Activated CD4-positive, alpha-beta memory T cell treated with anti-CD3 and anti-CD28 coated beads, Interleukin-2, amount 10 ng/mL, durations not matched to agents 7 days and 5 days (primary cell): ENCODE measurements around the gene SLC39A9. TPM values are rescaled to one million over a fixed set of nuclear protein-coding genes. Genes with fewer than 3 reads are reported as not detected.

ENCODE experiments used
- CTCF ChIA-PET: fragments of 350-600 bp; sonication (Branson Sonifier 250); formaldehyde crosslinking; loops from one replicate; lab custom pipeline; 2021; ENCODE audit warnings: antibody characterized with exemption, inconsistent platforms; lab: Charles Lee
- POLR2A ChIA-PET: fragments of 350-600 bp; sonication (Branson Sonifier 250); formaldehyde crosslinking; loops from one replicate; lab custom pipeline; 2021; ENCODE audit warnings: antibody characterized with exemption; lab: Charles Lee
- DNase-seq: peaks from one replicate; pipeline ENCODE4 v3.0.0-alpha.2; 2020
- H3K27ac Mint-ChIP-seq: one replicate; pipeline ENCODE4 v1.8.0; 2021; ENCODE audit warnings: mild to moderate bottlenecking, mixed read lengths
- H3K27me3 Mint-ChIP-seq: one replicate; pipeline ENCODE4 v1.8.0; 2021; ENCODE audit warnings: mixed read lengths
- H3K36me3 Mint-ChIP-seq: one replicate; pipeline ENCODE4 v1.8.0; 2021; ENCODE audit warnings: low read depth, mixed read lengths
- H3K4me1 Mint-ChIP-seq: one replicate; pipeline ENCODE4 v1.8.0; 2021; ENCODE audit warnings: mixed read lengths
- H3K4me3 Mint-ChIP-seq: one replicate; pipeline ENCODE4 v1.8.0; 2021; ENCODE audit warnings: mild to moderate bottlenecking, mixed read lengths
- H3K9me3 Mint-ChIP-seq: one replicate; pipeline ENCODE4 v1.8.0; 2021; ENCODE audit warnings: mixed read lengths
- total RNA-seq, 2 experiments: library from RNA; stranded (reverse); gene quantifications; one replicate each; pipeline ENCODE4 v1.2.3, GENCODE V29; 2021

The SLC39A9 gene
- total RNA-seq, 2 experiments from 2014 or later = 46.1 to 47.2 TPM

DNA sequence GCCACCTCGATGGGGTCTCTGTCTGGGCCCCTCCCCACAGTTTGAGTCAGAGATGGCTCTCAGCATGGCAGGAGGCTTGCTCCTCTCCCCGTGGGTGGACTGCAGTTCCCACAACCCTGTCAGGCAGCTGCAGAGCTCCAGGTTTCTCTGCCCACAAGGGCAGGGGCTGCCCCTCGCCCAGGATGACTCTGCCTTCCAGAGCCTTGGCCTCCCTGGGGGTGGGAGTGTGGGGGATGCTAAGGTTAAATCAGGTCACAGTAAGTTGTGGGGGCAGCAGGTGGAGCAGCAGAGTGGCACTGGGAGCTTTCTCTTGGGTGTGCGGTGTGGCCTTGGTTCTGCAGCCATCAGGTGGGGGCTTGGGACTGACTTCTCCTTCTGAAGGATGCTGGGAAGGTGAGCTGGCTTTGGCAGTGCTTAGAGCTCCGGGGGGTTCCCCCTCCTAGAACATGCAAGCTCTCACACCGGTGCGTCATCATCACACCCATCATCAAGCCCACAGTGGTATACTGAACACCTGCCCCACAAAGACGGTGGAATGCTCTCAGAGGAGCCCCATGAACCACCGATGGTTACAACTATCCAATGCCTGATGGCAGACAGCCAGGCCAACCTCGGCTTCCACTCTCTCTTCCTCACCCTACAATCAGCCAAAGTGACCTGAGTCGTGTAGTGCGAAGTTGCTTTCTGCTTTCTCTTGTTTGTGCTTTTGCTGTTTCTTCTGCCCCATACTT, 40.1 kb upstream of the SLC39A9 start:
- Mint-ChIP-seq H3K27me3 (no peaks in the 10 kb centered on the region), H3K36me3 (no peaks in the 10 kb centered on the region), H3K9me3 (no peaks in the 10 kb centered on the region), H3K4me3 (no peak overlapping the region), H3K4me1 (peaks cover 24% of the 10 kb centered on the region), H3K27ac (no peak overlapping the region)
- DNase-seq = no peak
- CTCF ChIA-PET = no interaction called here
- POLR2A ChIA-PET = interaction anchor here (0.6 to 1.7 kb wide), 5 partner anchors 8 to 410 kb away, joined by 3 to 4 read pairs (median 3); no protein-coding TSS in a partner anchor

DNA sequence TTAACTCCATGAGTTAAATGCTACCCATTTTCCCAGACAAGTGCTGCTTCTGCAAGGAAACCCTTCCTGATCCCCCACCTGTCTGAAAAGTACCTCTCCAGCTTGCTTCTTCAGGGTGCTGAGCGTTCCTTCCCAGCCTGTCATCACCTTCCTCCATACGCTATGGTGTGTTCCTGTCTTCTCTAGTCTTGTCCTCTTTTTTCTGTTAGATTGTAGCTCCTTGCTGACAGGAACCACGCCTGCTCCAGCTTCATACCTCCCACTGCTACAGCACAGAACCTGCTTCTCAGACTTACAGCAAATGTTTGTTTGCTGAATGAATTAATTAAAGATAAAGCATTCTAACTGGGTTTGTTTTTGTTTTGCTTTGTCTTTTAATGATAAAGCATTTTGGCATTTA, 39.5 kb upstream of the SLC39A9 start:
- H3K27ac Mint-ChIP-seq = no peak overlapping the region
- H3K9me3 Mint-ChIP-seq = no peaks in the 10 kb centered on the region
- H3K4me3 Mint-ChIP-seq = no peak overlapping the region
- no peaks in the 10 kb centered on the region for H3K36me3 Mint-ChIP-seq
- peaks cover 21% of the 10 kb centered on the region for H3K4me1 Mint-ChIP-seq
- DNase-seq = no peak
- ChIA-PET POLR2A (interaction anchor here (1.1 kb wide), 1 partner anchor 38 kb away, joined by 3 read pairs; no protein-coding TSS in a partner anchor), CTCF (no interaction called here)
- H3K27me3 Mint-ChIP-seq = no peaks in the 10 kb centered on the region

GRCh38 chr14:69360438-69361108, 37.9 kb upstream of the SLC39A9 start:
- H3K4me1 Mint-ChIP-seq = peaks cover 6% of the 10 kb centered on the region
- no peak for DNase-seq
- no peak overlapping the region for H3K27ac Mint-ChIP-seq
- CTCF ChIA-PET = interaction anchor here (1.8 kb wide), 1 partner anchor 99 kb away, joined by 4 read pairs; no protein-coding TSS in a partner anchor
- no peaks in the 10 kb centered on the region for H3K9me3 Mint-ChIP-seq
- no peaks in the 10 kb centered on the region for H3K36me3 Mint-ChIP-seq
- POLR2A ChIA-PET = interaction anchor here (2.9 kb wide), 1 partner anchor 37 kb away, joined by 12 read pairs; the partner anchor contains the start of genes ERH and SLC39A9
- no peak overlapping the region for H3K4me3 Mint-ChIP-seq
- no peaks in the 10 kb centered on the region for H3K27me3 Mint-ChIP-seq

DNA sequence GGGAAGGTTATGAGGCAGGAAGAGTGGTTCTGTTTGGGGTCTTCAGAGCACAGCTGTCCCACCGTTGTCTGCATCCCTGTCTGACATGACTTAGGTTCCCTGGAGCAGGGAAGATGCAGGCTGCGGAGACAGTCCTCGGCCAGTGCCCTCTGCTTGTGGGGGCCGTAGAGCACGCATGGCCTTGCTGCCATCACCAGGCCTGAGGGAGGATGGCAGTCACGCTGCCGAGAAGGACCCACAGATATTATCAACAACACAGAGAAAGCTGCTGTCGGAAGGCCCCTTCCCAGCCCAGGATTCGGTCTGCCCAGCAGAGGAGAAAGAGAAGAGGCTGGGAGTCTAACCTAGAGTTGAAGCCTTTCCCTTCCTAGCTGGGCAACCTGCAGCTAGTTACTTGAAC, 35.4 kb upstream of the SLC39A9 start:
- Mint-ChIP-seq H3K9me3 (no peaks in the 10 kb centered on the region), H3K4me3 (no peak overlapping the region), H3K36me3 (no peaks in the 10 kb centered on the region), H3K27me3 (no peaks in the 10 kb centered on the region), H3K27ac (no peak overlapping the region), H3K4me1 (peaks cover 6% of the 10 kb centered on the region)
- POLR2A ChIA-PET = interaction anchor here (2.9 kb wide), 1 partner anchor 35 kb away, joined by 12 read pairs; the partner anchor contains the start of genes ERH and SLC39A9
- no peak for DNase-seq
- CTCF ChIA-PET = interaction anchor here (0.6 kb wide), 1 partner anchor 48 kb away, joined by 4 read pairs; no protein-coding TSS in a partner anchor

GRCh38 chr14:69363964-69364363, 34.5 kb upstream of the SLC39A9 start:
- ChIA-PET POLR2A (no interaction called here), CTCF (no interaction called here)
- no peak overlapping the region for H3K4me3 Mint-ChIP-seq
- peaks cover 1% of the 10 kb centered on the region for H3K4me1 Mint-ChIP-seq
- no peaks in the 10 kb centered on the region for H3K36me3 Mint-ChIP-seq
- no peak overlapping the region for H3K27ac Mint-ChIP-seq
- DNase-seq = no peak
- no peaks in the 10 kb centered on the region for H3K27me3 Mint-ChIP-seq
- no peaks in the 10 kb centered on the region for H3K9me3 Mint-ChIP-seq

- Mint-ChIP-seq H3K27me3 (no peaks in the 10 kb centered on the region), H3K36me3 (no peaks in the 10 kb centered on the region), H3K27ac (no peak overlapping the region), H3K9me3 (no peaks in the 10 kb centered on the region), H3K4me1 (no peaks in the 10 kb centered on the region), H3K4me3 (no peak overlapping the region)
- CTCF ChIA-PET = no interaction called here
- no peak for DNase-seq
- POLR2A ChIA-PET = no interaction called here
These were observed 34.1 kb upstream of the SLC39A9 start for GRCh38 chr14:69364378-69364777.

DNA sequence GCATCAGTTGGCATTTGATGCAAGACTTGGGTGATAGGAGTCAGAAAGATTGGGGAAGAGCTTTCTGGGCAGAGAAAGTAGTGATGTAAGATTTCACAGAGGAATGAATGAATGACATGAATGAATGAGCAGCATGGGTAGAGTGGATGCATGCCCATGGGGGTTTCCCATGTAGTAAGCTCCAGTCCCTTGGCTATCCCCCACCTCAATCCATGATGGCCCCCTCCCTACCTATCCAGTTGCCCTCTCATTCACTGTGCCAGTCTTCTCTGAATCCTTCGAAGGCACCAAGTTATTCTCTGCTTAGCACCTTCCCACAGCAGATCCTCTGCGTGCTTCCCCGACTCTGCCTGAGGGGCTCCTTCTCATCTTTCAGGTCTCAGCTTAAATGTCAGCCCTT, 32.4 kb upstream of the SLC39A9 start:
- Mint-ChIP-seq H3K9me3 (no peaks in the 10 kb centered on the region), H3K27me3 (no peaks in the 10 kb centered on the region), H3K4me1 (no peaks in the 10 kb centered on the region), H3K4me3 (no peak overlapping the region), H3K27ac (no peak overlapping the region), H3K36me3 (no peaks in the 10 kb centered on the region)
- ChIA-PET POLR2A (interaction anchor here (1.4 kb wide), 1 partner anchor 8 kb away, joined by 3 read pairs; no protein-coding TSS in a partner anchor), CTCF (no interaction called here)
- DNase-seq = no peak

- no peaks in the 10 kb centered on the region for H3K27me3 Mint-ChIP-seq
- no peak overlapping the region for H3K4me3 Mint-ChIP-seq
- H3K36me3 Mint-ChIP-seq = no peaks in the 10 kb centered on the region
- no peak for DNase-seq
- no peaks in the 10 kb centered on the region for H3K9me3 Mint-ChIP-seq
- CTCF ChIA-PET = interaction anchor here (1.2 kb wide), 1 partner anchor 12 kb away, joined by 3 read pairs; no protein-coding TSS in a partner anchor
- POLR2A ChIA-PET = interaction anchor here (1.4 to 1.6 kb wide), 2 partner anchors 9 to 12 kb away, joined by 3 read pairs; no protein-coding TSS in a partner anchor
- H3K27ac Mint-ChIP-seq = no peak overlapping the region
- no peaks in the 10 kb centered on the region for H3K4me1 Mint-ChIP-seq
These were observed 31.7 kb upstream of the SLC39A9 start for GRCh38 chr14:69366761-69367160.

DNA sequence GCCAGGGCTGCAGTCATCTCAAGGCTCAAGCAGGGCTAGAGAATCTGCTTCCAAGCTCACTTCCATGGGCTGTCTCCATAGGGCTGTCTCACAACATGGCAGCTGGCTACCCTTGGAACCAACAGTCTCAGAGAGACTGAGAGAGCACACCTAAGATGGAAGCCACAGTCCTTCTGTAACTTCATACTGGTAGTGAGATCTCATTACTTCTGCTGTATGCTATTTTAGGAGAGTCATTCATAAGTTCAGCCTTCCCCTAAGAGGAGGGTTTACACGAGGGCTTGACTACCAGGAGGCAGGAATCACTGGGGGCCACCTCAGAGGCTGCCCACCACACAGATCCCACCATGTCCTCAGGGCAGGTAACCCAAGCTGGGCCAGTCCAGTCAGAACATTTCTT, 30.1 kb upstream of the SLC39A9 start:
- no peak for DNase-seq
- Mint-ChIP-seq H3K4me3 (no peak overlapping the region), H3K27ac (no peak overlapping the region), H3K4me1 (no peaks in the 10 kb centered on the region), H3K9me3 (no peaks in the 10 kb centered on the region), H3K27me3 (no peaks in the 10 kb centered on the region), H3K36me3 (peaks cover 3% of the 10 kb centered on the region)
- ChIA-PET CTCF (no interaction called here), POLR2A (no interaction called here)

DNA sequence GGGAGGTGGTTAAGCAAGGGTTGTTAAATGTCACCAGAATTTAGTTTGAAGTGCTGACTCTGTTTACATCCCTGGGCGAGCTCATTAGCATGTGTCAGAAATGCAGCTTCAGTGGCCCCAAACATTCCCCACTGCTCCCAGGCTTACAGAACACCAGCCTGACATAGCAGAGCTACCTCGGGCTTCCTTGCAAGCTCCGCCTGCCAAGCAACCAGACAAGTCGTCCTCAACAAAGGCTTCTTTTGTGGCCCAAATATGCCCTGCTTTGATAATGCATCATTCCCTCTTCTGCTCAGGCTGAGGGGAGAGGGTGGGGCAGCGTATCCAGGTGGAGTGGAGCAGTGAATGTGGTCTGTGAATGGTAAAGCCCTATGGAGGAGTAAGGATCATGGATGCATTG, 28.4 kb upstream of the SLC39A9 start:
- DNase-seq = no peak
- POLR2A ChIA-PET = interaction anchor here (1.4 kb wide), 1 partner anchor 28 kb away, joined by 4 read pairs; the partner anchor contains the start of gene ERH
- H3K27ac Mint-ChIP-seq = no peak overlapping the region
- H3K4me3 Mint-ChIP-seq = no peak overlapping the region
- H3K27me3 Mint-ChIP-seq = no peaks in the 10 kb centered on the region
- H3K4me1 Mint-ChIP-seq = peaks cover 3% of the 10 kb centered on the region
- H3K36me3 Mint-ChIP-seq = peaks cover 8% of the 10 kb centered on the region
- H3K9me3 Mint-ChIP-seq = no peaks in the 10 kb centered on the region
- CTCF ChIA-PET = interaction anchor here (1.3 kb wide), 1 partner anchor 16 kb away, joined by 3 read pairs; no protein-coding TSS in a partner anchor

DNA sequence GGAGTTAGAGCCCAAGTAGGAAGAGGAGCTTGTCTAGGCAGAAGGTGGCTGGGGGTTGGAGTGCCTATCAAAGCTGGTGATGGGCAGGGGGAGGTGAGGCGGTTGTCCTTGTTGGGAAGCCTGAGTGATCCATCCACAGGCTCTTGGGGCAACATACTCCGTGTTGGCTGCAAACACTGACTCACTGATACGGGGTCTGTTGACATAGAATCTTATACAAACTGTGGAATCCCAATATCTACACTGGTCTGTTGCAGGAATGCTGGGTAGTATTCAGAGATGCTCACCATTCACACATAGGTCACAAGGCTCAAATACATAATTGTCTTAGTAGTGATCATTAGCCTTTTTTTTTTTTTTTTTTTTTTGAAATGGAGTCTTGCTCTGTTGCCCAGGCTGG, 26.3 kb upstream of the SLC39A9 start:
- Mint-ChIP-seq H3K36me3 (peaks cover 27% of the 10 kb centered on the region), H3K27ac (no peak overlapping the region), H3K4me1 (peaks cover 3% of the 10 kb centered on the region), H3K9me3 (no peaks in the 10 kb centered on the region), H3K4me3 (no peak overlapping the region), H3K27me3 (no peaks in the 10 kb centered on the region)
- no peak for DNase-seq
- CTCF ChIA-PET = no interaction called here
- POLR2A ChIA-PET = no interaction called here

DNA sequence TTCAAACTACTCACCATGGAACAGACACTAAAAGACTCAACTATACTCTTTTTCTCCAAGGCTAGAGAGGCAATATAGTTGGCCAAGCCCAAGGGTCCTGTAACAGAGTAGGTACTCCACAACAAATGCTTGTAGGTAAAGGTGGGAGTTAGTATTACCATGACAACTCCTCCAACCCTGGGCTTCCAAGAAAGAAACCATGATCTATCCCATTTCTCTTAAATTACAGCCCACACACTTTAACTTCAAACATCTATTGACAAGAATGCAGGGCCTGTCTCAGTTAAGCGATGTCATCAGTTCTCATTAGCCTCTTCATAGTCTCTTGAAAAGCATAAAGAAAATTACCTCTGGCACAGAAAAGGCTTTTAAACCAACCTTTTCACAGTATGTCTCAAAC, 25.4 kb upstream of the SLC39A9 start:
- H3K9me3 Mint-ChIP-seq = no peaks in the 10 kb centered on the region
- peaks cover 30% of the 10 kb centered on the region for H3K36me3 Mint-ChIP-seq
- no peak overlapping the region for H3K27ac Mint-ChIP-seq
- ChIA-PET POLR2A (no interaction called here), CTCF (no interaction called here)
- no peak for DNase-seq
- H3K4me1 Mint-ChIP-seq = peaks cover 3% of the 10 kb centered on the region
- H3K27me3 Mint-ChIP-seq = no peaks in the 10 kb centered on the region
- H3K4me3 Mint-ChIP-seq = no peak overlapping the region

DNA sequence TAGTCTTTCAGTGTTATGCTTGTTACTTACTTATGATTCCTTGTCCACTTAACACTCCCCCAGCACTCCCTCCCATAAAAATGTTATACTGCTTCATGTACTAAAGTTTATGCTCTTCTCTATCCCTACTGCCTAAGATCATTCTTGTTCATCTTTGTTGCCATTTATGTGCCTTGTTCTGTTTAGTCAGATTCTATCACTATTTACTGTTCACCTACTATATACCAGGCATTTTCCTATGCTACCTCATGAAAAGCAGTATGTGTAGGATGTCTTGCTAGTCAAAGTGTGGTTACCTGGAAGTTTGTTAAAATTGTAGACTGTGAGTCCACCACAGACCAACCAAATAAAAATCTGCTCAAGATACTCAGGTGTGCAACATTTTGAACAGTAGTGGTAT, 24.3 kb upstream of the SLC39A9 start:
- no peak overlapping the region for H3K4me3 Mint-ChIP-seq
- H3K36me3 Mint-ChIP-seq = peaks cover 37% of the 10 kb centered on the region
- no peaks in the 10 kb centered on the region for H3K27me3 Mint-ChIP-seq
- POLR2A ChIA-PET = no interaction called here
- no peaks in the 10 kb centered on the region for H3K9me3 Mint-ChIP-seq
- DNase-seq = no peak
- CTCF ChIA-PET = no interaction called here
- peaks cover 3% of the 10 kb centered on the region for H3K4me1 Mint-ChIP-seq
- H3K27ac Mint-ChIP-seq = no peak overlapping the region
